GM12801 (cell line): ENCODE data around the gene ADGRV1.

Source experiments
- CTCF ChIP-seq: IDR thresholded peaks from one replicate; pipeline ENCODE4 v1.5.1; 2011; ENCODE audit warnings: control low read depth; ENCODE audit not compliant: insufficient read length; ENCODE audit errors: extremely low read depth

Gene ADGRV1

GRCh38 chr5:91070761-91071550 lies 512.4 kb downstream of the ADGRV1 start:
- TF ChIP-seq CTCF, result no peak

- no peak for TF ChIP-seq CTCF
Observed at GRCh38 chr5:91072881-91073280, 514.3 kb downstream of the ADGRV1 start.

- no peak for TF ChIP-seq CTCF
Observed at GRCh38 chr5:91074615-91075014, 516.0 kb downstream of the ADGRV1 start.

DNA sequence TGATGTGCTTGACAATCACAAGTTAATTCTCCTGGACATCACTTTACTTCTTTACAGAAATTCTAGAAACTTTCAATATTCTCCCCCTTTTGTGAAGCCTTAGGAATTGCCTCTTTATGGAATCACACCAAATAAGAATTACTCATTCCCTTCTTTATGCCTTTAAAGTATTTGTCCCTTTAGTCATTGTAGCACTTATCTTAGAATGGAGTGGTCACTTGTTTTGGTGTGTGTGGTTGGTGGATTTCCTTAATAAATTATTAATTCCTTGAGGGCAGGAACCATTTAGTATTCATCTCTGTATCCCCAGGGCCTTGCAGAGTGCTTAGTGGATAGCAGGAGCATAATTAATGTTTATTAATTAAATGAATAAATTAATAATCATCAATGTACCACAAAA lies 517.5 kb downstream of the ADGRV1 start:
- no peak for TF ChIP-seq CTCF

GRCh38 chr5:91077623-91078022 lies 519.0 kb downstream of the ADGRV1 start:
- no peak for TF ChIP-seq CTCF

DNA sequence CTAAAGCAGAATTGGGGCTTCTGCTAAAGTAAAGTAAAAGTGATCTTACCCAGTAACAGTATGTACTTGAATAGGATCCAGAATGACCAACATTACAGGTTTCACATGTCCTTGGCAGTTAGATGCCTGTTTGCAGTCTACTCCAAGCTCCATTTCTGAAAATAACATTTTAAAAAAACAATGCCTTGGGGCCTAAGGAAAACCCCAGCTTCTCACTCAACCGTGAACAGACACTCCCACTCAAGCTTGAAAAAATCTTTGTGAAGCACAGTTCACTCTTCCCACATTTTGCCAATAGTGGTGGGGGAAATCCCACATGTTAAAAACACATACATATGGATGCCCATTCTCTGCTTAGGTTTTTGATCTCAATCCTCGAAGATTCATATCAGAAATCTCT lies 520.4 kb downstream of the ADGRV1 start:
- no peak for TF ChIP-seq CTCF

- no peak for TF ChIP-seq CTCF
Observed at GRCh38 chr5:91089758-91090157, 531.2 kb downstream of the ADGRV1 start.
